Duodenal mucosa (tissue), 2 donors: ENCODE data around the gene PDE8B.

Experiments
- H3K27ac ChIP-seq: one replicate; pipeline ENCODE4 v1.7.0; 2013; ENCODE audit warnings: low read depth, low read length
- H3K27me3 ChIP-seq, 2 donors: one replicate each; pipeline ENCODE4 v1.7.0; 2013; ENCODE audit warnings: low read length in 2 of 2, control low read depth in 1 of 2; ENCODE audit not compliant: insufficient read depth in 2 of 2, control insufficient read depth in 1 of 2
- H3K36me3 ChIP-seq, 2 donors: one replicate each; pipeline ENCODE4 v1.7.0; 2013; ENCODE audit warnings: low read length in 2 of 2, control low read depth in 1 of 2; ENCODE audit not compliant: insufficient read depth in 2 of 2, control insufficient read depth in 1 of 2
- H3K4me1 ChIP-seq, 2 donors: one replicate each; pipeline ENCODE4 v1.7.0; 2013; ENCODE audit warnings: low read length in 2 of 2, control low read depth in 1 of 2; ENCODE audit not compliant: insufficient read depth in 2 of 2, control insufficient read depth in 1 of 2
- H3K4me3 ChIP-seq, 2 donors: one replicate each; pipeline ENCODE4 v1.7.0; 2013; ENCODE audit warnings: low read length in 2 of 2, low read depth in 1 of 2
- H3K9ac ChIP-seq, 2 donors: one replicate each; pipeline ENCODE4 v1.7.0; 2013; ENCODE audit warnings: low read length in 2 of 2, low read depth in 1 of 2
- H3K9me3 ChIP-seq, 2 donors: one replicate each; pipeline ENCODE4 v1.7.0; 2013; ENCODE audit warnings: low read length in 2 of 2, control low read depth in 1 of 2; ENCODE audit not compliant: control insufficient read depth in 1 of 2

PDE8B gene

DNA sequence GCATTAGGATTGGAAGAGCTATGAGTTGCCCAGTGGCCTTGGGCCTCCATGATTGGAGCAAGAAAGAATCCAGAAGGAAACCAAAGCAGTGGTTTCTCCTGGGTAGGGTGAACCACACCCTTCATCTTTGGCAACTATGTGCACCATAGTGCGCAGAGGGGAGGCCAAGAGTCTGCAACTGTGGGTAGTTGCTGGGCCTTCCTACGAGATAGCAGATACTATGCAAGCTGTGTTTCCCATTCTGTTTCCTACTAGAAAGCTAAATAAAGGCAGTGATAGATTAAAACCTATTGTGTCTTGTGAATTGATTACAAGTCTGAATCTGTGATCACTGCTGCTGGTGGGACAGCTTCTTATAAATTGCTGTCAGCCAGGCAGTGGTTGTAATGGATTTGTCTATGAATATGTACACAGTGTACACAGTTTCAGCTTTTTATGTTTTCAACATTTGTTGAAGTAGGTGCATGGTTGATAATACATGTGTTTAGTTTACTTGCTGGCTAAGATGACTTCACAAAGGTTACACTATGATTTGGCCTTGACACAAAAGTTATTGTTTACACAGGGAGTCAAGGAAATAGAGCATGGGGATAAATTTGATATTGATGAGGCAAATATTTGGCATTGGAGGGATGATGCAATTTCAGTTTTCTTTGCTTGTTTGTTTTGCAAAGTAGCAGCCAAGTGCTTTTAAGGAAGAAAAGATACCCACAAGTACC is 23.7 kb upstream of the PDE8B start:
- Histone ChIP-seq H3K27ac (no peak overlapping the region), H3K4me1 (peaks cover 1 to 4% of the 10 kb centered on the region in 2 donors), H3K9me3 (no peaks in the 10 kb centered on the region), H3K27me3 (peaks cover 0 to 4% of the 10 kb centered on the region in 2 donors), H3K4me3 (no peak overlapping the region), H3K9ac (no peak overlapping the region), H3K36me3 (no peaks in the 10 kb centered on the region)

DNA sequence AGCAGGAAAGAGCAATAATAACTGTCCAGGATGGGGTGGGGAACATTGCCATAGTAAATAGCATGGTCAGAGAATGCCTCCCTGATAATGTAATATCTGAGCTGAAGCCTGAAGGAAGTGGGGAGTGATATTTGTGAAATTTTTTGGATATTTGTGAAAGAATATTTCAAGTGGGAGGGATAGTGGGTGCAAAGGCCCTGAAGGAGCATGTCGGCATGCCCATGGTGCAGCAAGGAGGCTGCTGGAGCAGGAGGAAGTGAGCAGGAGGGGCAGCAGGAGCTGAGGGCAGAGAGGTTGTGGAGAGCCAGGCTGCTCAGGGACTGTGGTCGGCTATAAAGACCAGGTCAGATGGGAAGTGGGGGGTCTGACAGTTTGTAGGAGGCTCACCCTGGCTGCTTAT is 21.1 kb upstream of the PDE8B start:
- Histone ChIP-seq H3K4me3 (no peak overlapping the region), H3K36me3 (no peaks in the 10 kb centered on the region), H3K4me1 (no peaks in the 10 kb centered on the region), H3K9ac (no peak overlapping the region), H3K9me3 (no peaks in the 10 kb centered on the region), H3K27me3 (peaks cover 0 to 4% of the 10 kb centered on the region in 2 donors), H3K27ac (no peak overlapping the region)

GRCh38 chr5:77192441-77193050 is 17.9 kb upstream of the PDE8B start:
- Histone ChIP-seq H3K4me1 (no peaks in the 10 kb centered on the region), H3K9me3 (no peaks in the 10 kb centered on the region), H3K4me3 (no peak overlapping the region), H3K27ac (no peak overlapping the region), H3K36me3 (no peaks in the 10 kb centered on the region), H3K27me3 (peaks cover 0 to 4% of the 10 kb centered on the region in 2 donors), H3K9ac (no peak overlapping the region)

GRCh38 chr5:77194762-77195161 is 15.7 kb upstream of the PDE8B start:
- Histone ChIP-seq H3K27me3 (no peaks in the 10 kb centered on the region), H3K9me3 (peaks cover 0 to 5% of the 10 kb centered on the region in 2 donors), H3K36me3 (no peaks in the 10 kb centered on the region), H3K9ac (no peak overlapping the region), H3K27ac (no peak overlapping the region), H3K4me3 (no peak overlapping the region), H3K4me1 (no peaks in the 10 kb centered on the region)

DNA sequence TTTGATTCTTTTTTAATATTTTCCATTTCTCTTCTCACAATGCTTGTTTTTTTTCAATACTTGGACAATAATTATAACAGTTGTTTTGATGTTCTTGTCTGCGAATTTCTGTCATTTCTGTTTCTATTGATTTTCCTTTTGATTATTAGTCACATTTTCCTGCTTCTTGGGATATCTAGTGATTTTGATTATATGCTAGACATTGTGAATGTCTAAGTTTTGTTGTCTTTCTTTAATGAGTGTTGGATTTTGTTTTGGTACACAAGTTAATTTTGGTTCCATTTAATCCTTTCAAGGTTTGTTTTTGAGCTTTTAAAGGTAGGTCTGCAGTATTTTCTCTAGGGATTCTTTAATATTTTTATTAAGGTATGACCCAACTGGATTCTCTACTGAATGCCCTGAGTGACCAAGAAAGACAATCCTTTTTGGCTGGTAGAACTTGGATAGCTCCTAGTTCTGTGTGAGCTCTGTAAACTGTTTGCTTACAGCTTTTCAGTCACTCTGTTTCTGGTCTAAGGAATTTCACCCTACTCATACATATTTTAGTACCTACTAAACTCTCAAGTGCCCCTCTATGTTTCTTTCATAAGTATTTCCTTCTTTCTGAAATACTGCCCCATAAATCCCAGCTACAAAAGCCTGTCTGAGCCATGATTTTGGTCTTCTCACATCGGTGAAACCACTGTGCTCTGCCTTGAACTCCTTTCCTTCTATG is 12.5 kb upstream of the PDE8B start:
- H3K4me1 ChIP-seq, result no peaks in the 10 kb centered on the region
- peaks cover 0 to 5% of the 10 kb centered on the region in 2 donors for H3K9me3 ChIP-seq
- H3K4me3 ChIP-seq, result no peak overlapping the region
- no peaks in the 10 kb centered on the region for H3K27me3 ChIP-seq
- H3K9ac ChIP-seq, result no peak overlapping the region
- H3K27ac ChIP-seq, result no peak overlapping the region
- H3K36me3 ChIP-seq, result no peaks in the 10 kb centered on the region

DNA sequence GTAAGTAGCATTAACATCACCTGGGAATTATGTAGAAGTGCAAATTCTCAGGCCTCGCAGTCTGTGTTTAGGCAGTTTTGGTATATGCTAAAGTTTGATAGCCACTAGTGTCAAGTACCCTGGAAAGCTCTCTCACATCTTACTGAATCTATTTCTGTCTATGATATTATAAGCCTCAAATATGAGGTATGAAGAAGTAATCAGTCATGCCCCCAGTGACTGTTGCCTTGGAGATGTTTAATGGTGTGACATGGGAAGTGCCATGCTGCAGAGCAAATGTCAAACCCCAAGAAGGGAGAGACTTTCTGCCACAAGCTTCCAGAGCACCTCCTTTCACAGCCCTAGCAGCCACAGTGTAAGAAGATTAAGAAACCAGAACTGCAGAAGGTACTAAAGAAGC is 9.8 kb upstream of the PDE8B start:
- H3K36me3 ChIP-seq, result no peaks in the 10 kb centered on the region
- no peaks in the 10 kb centered on the region for H3K4me1 ChIP-seq
- H3K9me3 ChIP-seq, result peaks cover 0 to 5% of the 10 kb centered on the region in 2 donors
- no peak overlapping the region for H3K9ac ChIP-seq
- no peak overlapping the region for H3K4me3 ChIP-seq
- H3K27me3 ChIP-seq, result no peaks in the 10 kb centered on the region
- H3K27ac ChIP-seq, result no peak overlapping the region

GRCh38 chr5:77202145-77202544 is 8.3 kb upstream of the PDE8B start:
- Histone ChIP-seq H3K27ac (no peak overlapping the region), H3K9ac (no peak overlapping the region)

GRCh38 chr5:77204967-77205366 is 5.5 kb upstream of the PDE8B start:
- Histone ChIP-seq H3K9ac (no peak overlapping the region), H3K4me1 (no peaks in the 10 kb centered on the region), H3K27ac (no peak overlapping the region), H3K9me3 (no peaks in the 10 kb centered on the region), H3K36me3 (no peaks in the 10 kb centered on the region), H3K27me3 (peaks cover 14% of the 10 kb centered on the region in 2 donors), H3K4me3 (no peak overlapping the region)

More at GRCh38 chr5:77202145-77202544, 8.3 kb upstream of the PDE8B start:
- no peaks in the 10 kb centered on the region for H3K4me1 ChIP-seq
- no peak overlapping the region for H3K4me3 ChIP-seq
- no peaks in the 10 kb centered on the region for H3K27me3 ChIP-seq
- H3K36me3 ChIP-seq, result no peaks in the 10 kb centered on the region
- H3K9me3 ChIP-seq, result peaks cover 0 to 5% of the 10 kb centered on the region in 2 donors

- Histone ChIP-seq H3K4me3 (no peak overlapping the region), H3K9me3 (no peaks in the 10 kb centered on the region), H3K4me1 (peaks cover 7% of the 10 kb centered on the region in 2 donors), H3K27me3 (peaks cover 30 to 38% of the 10 kb centered on the region in 2 donors), H3K36me3 (no peaks in the 10 kb centered on the region), H3K9ac (no peak overlapping the region), H3K27ac (no peak overlapping the region)
These were observed 1.8 kb upstream of the PDE8B start for GRCh38 chr5:77208507-77209163.
